HG02885 (cell line): ENCODE data around the gene SERINC5.
"Not testable (repeated sequence)": the region's sequence is repeated elsewhere in the genome, so short reads cannot be mapped to it uniquely, and the experiment has no call there.

Source experiments
- ATAC-seq: cut with Tn5 transposase; IDR thresholded peaks from one replicate; pipeline ENCODE4 v1.9.1; 2021; ENCODE audit warnings: mild to moderate bottlenecking; ENCODE audit not compliant: unreplicated experiment, poor library complexity

The SERINC5 gene

DNA sequence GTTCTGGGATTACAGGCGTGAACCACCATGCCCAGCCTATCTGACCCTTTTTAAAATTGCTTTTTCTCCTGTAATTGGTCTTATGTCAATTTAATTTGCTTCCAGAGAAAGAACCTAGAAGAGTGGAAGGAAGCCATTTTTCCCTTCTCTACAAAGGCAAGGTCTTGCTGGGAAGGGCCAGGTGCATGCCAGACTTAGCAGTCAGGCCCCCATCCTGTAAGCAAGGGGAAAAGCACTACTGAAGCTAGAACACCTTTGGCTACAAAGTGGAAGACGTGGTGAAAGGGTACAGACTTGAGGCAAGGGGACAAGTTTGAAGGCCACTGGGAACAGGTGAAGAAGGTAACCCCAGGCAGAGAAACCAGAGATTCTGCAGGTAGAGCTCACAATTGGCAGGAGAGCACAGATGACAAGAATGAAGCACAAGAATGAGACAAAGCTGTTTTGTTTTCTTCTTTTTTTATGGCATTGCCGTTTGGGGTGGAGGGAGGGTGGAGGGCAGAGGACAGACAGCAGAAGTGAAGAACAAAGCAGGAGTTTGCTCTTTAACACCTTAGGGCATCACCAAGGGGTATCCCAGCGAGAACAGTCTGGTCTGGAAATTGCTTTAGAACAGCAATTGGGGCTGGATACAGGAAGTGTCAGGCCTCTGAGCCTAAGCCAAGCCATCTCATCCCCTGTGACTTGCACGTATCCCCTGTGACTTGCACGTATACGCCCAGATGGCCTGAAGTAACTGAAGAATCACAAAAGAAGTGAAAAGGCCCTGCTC is 72.9 kb downstream of the SERINC5 start:
- no peak for ATAC-seq

DNA sequence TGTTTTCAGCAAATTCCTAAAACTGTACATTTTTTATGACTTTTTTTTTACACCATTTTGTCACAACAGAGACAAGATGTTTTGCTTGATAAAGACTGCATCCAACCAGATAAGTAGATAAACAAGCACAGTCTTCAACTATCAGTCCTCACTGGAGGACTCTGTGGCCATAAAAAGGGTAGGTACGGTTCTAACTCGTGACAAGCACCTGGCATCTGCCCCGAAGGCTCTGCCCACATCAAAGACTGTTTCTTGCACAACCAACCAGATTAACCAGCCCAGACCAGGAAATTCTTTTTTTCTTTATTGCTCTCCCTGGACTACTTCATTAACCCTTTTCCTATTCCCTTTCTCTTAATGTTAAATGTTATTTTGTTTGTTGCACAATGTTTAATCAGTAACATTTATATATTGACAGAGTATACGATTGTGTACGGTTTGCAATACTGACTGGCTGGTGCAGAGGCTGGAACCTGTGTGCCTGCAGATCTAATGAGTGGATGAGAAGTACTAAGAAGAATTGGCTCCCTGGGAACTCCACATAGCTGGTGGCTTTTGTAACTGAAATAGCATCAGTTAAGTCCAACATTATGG is 74.1 kb downstream of the SERINC5 start:
- no peak for ATAC-seq

DNA sequence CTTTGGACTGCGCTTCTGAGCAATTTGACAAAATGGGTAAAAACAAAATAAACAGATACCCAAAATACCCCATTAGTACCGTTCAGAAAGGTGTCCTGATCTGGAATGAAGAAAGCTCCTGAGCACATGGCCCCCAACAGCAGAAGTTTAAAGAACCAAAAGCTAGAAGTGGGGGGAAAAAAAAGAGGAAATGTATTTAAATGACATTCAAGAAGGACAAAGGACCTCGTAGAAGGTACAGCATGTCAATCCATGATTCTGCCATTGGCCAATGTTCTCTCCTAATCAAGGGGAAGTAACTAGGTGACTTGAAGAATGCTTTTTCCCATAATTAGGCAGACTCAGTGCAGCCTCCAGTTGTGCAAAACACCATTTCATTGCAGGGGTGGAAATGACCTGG is 78.6 kb downstream of the SERINC5 start:
- no peak for ATAC-seq

DNA sequence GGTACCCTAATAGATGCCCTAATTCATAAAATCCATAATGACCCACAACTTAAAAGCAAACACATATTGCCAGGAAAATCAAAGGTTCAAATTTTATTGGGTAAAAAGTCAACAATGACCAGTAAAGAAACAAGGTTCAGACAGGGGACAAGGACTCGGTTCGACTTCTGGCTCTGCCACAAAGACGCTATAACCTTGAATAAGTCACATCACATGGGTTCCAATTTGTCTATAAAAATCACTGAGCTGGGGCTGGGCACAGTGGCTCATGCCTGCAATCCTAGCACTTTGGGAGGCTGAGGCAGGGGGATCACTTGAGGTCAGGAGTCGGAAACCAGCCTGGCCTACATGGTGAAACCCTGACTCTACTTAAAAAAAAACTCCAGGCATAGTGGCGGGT is 80.5 kb downstream of the SERINC5 start:
- ATAC-seq: no peak

DNA sequence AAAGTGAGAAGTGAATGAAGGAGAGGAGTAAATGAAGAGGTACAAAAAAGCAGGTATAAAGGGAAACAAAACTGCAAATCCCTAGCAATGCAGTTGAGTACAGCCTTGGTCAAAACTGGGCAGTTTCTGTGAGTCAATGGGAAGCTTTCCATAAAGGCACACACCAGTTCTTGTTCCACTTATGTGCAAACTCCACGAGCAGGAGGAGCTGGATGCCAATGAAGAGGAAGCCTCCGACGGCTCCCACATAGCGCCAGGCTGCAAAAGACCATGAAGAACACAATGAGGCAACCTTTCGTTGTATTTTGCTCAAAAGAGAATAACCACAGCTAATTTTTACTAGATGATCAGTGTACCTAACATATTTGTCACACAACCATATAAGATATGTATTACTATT is 81.1 kb downstream of the SERINC5 start:
- ATAC-seq: no peak

- ATAC-seq: no peak
Measured at GRCh38 chr5:80172067-80172695, 83.7 kb downstream of the SERINC5 start.

DNA sequence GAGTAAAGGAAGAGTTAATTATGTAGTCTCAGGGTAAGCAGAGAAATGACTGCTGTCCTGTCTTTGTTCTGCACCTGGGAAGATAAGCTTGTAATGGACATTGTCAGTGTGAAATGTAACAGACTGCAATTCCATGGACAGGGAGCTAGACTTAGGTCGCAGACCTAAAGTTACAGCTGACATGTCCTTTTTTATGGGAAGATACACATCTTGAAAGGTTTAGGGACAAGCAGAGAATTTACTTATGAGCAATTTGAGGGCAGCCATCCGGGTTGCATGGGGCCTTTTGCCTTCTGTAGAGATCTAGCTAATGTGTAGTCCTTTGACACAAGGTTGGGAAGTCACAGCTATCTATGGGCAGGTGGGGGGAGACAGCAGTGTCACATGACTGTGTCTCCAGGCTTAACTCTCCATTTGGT is 85.7 kb downstream of the SERINC5 start:
- no peak for ATAC-seq

- ATAC-seq: no peak
Measured at GRCh38 chr5:80168388-80169028, 87.3 kb downstream of the SERINC5 start.

DNA sequence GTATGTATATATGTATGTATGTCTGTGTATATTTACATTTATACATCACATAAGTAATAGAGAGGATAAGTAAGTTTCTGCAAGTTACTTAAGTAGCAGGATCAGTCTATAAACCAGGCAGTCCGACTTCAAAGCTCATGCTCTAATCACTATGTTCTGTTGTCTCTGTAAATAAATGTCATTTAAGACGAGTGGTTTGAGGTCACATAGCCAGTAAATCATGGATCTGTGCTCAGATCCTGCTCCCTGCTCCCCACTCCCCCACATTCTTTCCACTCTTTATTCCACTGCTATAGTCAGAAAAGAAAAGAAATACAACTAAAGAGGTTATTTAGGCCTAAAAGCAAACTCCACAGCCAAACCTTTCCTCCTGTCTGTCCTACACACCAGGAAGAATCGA is 90.4 kb downstream of the SERINC5 start:
- no peak for ATAC-seq

GRCh38 chr5:80161165-80161564 is 94.7 kb downstream of the SERINC5 start:
- no peak for ATAC-seq

- ATAC-seq: no peak
Measured at GRCh38 chr5:80160242-80160641, 95.6 kb downstream of the SERINC5 start.

GRCh38 chr5:80159133-80159815 is 96.6 kb downstream of the SERINC5 start:
- no peak for ATAC-seq

GRCh38 chr5:80156156-80156555 is 99.7 kb downstream of the SERINC5 start:
- no peak for ATAC-seq

GRCh38 chr5:80154749-80155148 is 101.1 kb downstream of the SERINC5 start:
- no peak for ATAC-seq

DNA sequence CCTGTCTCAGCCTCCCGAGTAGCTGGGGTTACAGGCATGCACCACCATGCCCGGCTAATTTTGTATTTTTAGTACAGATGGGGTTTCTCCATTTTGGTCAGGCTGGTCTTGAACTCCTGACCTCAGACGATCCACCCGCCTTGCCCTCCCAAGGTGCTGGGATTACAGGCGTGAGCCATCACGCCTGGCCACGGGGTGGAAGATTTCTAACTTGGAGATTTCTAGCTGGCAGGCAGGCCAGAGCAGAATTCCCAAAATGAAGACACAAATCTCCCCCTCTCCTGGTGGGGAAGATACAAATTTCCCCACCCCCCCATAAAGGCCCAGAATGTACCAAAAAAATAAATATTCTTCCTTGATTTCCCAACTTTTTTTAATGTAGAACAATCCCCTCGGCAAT is 101.6 kb downstream of the SERINC5 start:
- not testable (repeated sequence) for ATAC-seq

DNA sequence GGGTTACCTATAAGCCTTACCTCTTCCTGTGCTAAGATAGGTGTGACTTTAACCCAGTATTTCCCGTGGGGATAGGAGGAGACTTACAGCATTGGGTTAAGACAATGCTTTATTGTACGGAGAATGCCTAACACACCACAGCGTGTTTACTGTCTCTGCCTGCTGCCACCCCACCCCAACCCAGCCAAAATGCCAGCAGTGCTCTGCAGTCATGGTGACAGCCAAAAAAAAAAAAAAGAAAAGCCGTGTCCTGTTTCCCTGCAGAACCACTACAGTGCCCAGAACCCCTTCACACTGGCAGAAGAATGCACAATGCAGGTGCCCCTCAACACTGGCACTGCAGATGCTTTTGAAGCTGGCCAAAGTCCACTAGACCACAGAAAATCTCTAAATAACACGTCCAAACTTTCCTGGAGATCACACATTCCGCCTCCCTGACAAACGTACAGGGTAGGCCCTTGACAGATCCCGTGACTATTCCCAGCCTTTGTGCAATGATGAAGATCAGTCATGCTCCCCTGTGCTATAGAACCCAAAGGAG is 102.2 kb downstream of the SERINC5 start:
- ATAC-seq: no peak

GRCh38 chr5:80152778-80153177 is 103.1 kb downstream of the SERINC5 start:
- ATAC-seq: no peak

- no peak for ATAC-seq
Measured at GRCh38 chr5:80151890-80152289, 104.0 kb downstream of the SERINC5 start.

DNA sequence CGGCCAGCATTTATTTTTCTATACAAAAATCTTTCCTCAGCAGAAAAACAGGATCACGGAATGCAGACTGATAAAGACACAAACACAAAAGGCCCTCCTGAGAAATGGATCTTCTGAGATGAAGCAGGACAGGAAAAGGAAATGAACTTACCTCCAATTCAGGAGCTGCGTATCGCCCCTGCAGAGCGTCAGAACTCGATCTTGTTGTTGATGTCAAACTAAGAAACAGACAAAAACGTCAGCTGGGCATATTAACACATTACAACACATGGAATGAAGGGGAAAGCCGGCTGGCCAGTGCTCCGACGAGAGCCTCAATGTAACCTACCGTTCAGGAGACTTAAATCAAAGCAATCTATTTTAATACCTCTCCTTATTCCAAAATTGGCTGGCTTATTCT is 105.1 kb downstream of the SERINC5 start:
- no peak for ATAC-seq

- no peak for ATAC-seq
Measured at GRCh38 chr5:80149161-80149609, 106.7 kb downstream of the SERINC5 start.
